GM19455 (cell line): Measurements from ENCODE around the gene DBF4B.

Experiments used
- ATAC-seq: cut with Tn5 transposase; IDR thresholded peaks from one replicate; pipeline ENCODE4 v1.9.1; 2021; ENCODE audit not compliant: unreplicated experiment

The DBF4B gene

DNA sequence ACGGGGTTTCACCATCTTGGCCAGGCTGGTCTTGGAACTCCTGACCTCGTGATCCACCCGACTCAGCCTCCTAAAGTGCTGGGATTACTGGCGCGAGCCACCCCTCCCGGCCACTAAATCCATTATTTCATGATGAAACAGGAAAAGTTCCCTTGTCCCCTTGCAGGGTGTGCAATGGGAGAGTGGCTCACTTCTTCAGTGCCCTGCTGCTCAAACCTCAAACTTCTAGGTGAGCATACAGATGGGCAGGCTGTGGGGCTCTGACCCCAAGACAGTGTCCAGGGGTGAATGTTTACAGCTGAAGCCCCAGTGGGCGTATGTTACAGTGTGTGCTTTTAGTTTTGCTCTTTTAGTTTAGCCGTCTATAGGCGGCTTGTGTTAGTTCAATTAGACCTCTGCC, 87.0 kb downstream of the DBF4B start:
- no peak for ATAC-seq

DNA sequence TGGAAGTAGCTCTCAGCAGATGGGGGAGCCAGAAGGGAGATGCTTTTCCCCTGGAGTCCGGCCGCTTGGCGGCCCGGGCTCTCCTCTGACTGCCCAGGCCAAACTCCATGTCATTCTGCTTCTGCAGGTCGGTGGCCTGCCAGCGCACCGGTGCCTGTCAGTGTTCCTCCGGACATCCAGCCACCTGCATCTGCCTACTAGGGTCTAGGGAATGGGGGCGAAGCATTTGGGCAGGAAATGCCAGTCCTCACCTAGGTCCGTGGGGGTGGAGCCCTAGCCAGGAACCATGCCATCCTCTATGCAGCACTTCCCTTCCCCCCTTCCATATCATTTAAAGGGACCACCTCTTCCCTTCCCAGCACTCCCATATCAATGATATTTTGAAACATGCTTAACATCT, 87.5 kb downstream of the DBF4B start:
- ATAC-seq: no peak

DNA sequence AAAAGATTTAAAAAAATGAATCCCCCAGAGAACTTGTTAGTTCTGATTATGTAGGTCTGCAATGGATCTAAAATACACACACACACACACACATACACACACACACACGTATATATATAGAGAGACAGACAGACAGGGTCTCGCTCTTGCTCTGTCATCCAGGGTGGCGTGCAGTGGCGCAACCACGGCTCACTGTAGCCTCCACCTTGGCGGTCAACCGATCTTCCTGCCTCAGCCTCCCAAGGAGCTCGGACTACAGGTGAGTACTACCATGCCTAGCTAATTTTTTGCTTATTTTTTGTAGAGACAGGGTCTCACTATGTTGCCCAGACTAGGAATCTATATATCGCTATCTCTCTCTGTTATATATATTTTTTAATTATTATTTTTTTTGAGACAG, 88.3 kb downstream of the DBF4B start:
- ATAC-seq: no peak

DNA sequence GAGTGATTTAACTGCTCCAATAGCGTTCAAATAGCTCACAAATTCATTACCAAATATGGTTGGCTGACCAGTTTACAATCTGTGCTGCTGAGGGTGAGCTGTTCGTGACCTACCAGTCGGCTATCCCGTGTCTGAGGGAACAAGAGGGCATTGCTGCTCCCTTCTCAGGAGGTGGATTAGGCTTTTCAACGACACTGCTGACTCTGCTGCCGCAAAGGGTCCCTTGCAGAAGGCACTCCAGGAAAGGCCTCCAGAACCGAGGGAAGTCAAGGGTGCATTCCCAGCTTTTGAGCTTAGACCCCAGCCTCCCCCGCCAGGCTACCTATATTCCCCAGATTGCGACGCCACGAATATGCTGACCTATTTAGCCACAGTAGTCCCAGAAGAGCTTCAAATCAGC, 89.3 kb downstream of the DBF4B start:
- ATAC-seq: no peak

GRCh38 chr17:44798356-44798755, 89.9 kb downstream of the DBF4B start:
- ATAC-seq: no peak
